Measurements from ENCODE around the gene LAS1L.

DNA sequence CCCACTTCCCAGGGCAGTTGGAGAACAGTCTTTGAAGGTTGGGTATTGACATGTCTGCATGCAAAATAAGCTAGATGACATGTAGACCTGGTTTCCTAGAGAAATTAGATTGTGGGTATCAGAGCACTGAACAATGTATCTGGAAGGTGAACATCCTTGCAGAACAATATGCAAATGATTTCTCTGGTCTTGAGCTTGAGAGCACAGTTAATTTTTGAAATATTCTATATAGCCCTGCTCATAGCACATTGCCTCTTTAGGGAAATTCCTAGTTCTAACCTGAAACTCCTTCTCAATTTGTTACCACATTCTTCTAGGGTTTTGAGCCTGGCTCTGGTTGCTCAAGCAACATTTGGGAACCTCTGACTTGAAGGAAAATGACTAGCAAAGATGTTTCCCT is 41.6 kb upstream of the LAS1L start:
- TF ChIP-seq POLR2A (IDR thresholded peaks at IDR 0.05; ENCODE audit: low read depth, low read length) (no peak), POLR2AphosphoS5 (IDR thresholded peaks at IDR 0.05; ENCODE audit: low read depth, low read length) (no peak), SPI1 (IDR thresholded peaks at IDR 0.05; ENCODE audit: low read depth, low read length) (no peak), TAF1 (IDR thresholded peaks at IDR 0.05; ENCODE audit: low read depth, low read length) (no peak)
